ENCODE measurements around the gene COPS9.

The COPS9 gene

GRCh38 chr2:240124651-240125030 lies 11.5 kb downstream of the COPS9 start:
- in situ Hi-C loops (cut with MboI; ENCODE audit: low sequenced_read_pairs): loop anchor here (25.0 kb wide), 1 partner anchor 1762 kb away; no protein-coding TSS in a partner anchor

DNA sequence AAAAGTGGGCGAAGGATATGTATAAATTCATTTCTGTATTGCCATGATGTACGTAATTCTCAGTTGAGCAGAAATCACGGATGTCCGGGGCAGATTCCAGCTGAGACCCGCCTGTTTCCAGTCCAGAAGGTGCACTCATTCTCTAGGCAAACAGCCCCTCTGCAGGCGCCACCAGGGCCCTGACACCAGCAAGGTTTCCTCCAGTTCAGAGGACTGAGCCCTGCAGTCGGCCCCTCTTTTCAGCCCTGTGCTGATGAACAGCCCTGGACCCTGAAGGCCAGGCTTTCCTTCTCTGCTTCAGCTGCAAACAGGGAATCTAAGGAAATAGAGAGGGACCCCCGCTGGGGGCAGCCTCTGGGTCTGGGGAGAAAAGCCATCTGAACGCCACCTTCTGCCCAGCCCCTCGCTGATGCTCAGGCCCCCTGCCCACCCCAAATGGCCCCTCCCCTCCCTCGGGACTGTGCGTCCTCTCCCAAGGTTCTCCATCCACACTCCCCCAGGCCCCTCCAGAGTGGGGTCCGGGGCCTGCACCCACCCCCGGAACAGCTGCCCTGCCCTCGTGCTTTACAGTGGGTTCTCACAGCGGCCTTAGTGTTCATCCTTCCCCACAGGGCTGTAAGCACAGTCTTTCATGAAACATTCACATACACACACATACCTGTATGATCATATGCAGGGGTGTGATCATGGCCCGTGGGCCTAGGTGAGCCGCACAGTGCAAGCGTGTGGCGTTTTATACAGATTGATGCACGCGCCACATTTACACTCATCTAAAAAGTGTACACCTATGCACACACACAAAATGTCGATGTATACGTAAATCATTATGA lies 12.1 kb downstream of the COPS9 start:
- in situ Hi-C loops (cut with MboI; ENCODE audit: low sequenced_read_pairs): no loop called here

DNA sequence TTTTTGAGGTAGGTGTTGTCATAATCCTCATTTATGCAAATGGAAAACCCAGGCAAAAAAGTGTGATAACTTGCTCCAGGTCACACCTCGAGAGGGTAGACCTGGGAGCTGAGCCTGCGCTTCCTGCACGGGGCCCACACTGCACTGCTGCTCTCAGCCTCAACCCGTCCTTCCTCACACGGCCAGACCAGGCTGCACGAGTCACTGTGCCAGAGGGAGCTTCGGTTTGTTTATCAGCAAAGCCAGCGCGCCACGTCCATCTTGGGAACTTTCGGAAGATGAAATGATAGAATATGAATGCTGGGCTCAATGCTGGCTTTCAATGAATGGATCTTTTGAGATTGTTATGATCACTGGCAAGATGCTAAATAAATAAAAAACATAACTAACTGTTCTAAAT lies 14.4 kb downstream of the COPS9 start:
- in situ Hi-C loops (cut with MboI; ENCODE audit: low sequenced_read_pairs): no loop called here

GRCh38 chr2:240121190-240121589 lies 14.9 kb downstream of the COPS9 start:
- in situ Hi-C loops (cut with MboI; ENCODE audit: low sequenced_read_pairs): no loop called here

- in situ Hi-C loops (cut with MboI; ENCODE audit: low sequenced_read_pairs): no loop called here
These were observed 21.9 kb downstream of the COPS9 start for GRCh38 chr2:240114233-240114632.

DNA sequence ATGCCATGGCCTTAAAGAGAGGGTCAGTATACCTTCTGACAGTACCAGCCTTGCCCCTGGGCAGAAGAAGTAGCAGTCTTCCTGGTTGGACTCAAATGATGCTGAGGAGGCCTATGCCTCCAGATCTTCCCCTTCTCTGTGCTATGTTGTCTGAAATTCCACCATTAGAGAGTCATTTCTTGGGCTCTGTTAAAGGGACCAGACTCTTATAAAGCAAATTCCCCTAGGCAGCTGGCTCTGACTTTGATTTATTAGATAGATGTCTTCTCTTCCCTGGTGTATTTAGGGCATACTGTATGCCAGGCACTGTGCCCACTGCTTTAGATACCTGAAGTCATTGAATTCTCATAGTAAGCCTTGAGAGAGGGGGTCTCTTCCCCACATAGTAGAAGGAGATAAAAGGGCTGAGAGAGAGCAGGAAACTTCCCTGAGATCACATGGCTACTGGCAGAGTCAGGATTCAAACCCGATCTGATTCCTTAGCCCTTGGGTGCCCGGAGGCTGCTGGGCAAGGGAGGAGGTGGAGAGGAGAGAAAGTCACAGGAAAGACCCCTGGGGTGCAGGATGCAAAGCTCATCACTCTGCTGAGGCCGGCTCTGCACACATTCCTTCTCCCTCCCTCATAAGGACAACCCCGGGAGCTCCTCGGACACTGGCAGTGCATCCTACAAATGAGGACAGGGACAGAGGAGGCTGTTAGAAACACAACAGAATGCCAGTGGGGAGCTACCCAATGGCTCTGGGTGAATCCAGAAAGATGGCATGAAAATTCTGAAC lies 23.0 kb downstream of the COPS9 start:
- in situ Hi-C loops (cut with MboI; ENCODE audit: low sequenced_read_pairs): no loop called here

GRCh38 chr2:240111253-240111652 lies 24.9 kb downstream of the COPS9 start:
- in situ Hi-C loops (cut with MboI; ENCODE audit: low sequenced_read_pairs): no loop called here

GRCh38 chr2:240109386-240109785 lies 26.7 kb downstream of the COPS9 start:
- in situ Hi-C loops (cut with MboI; ENCODE audit: low sequenced_read_pairs): no loop called here

- in situ Hi-C loops (cut with MboI; ENCODE audit: low sequenced_read_pairs): no loop called here
These were observed 28.7 kb downstream of the COPS9 start for GRCh38 chr2:240107477-240107796.

GRCh38 chr2:240106765-240107476 lies 29.2 kb downstream of the COPS9 start:
- in situ Hi-C loops (cut with MboI; ENCODE audit: low sequenced_read_pairs): no loop called here

GRCh38 chr2:240105982-240106381 lies 30.1 kb downstream of the COPS9 start:
- in situ Hi-C loops (cut with MboI; ENCODE audit: low sequenced_read_pairs): no loop called here

DNA sequence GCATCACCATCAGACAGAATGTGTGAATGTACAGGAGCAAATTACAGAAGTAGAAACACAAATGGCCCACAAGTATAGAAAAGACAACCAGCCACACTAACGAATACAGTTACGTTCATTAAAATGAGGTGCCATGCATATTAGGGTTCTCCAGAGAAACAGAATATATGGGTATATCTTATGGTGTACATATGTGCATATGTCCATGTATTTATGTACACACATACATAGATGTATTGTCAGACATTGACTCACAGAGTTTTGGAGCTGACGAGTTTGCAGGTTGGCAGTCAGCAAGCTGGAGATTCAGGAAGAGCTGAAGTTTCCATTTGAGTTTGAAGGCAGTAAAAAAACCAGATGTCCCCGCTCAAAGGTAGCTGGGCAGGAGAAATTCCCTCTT lies 33.0 kb downstream of the COPS9 start:
- in situ Hi-C loops (cut with MboI; ENCODE audit: low sequenced_read_pairs): no loop called here

DNA sequence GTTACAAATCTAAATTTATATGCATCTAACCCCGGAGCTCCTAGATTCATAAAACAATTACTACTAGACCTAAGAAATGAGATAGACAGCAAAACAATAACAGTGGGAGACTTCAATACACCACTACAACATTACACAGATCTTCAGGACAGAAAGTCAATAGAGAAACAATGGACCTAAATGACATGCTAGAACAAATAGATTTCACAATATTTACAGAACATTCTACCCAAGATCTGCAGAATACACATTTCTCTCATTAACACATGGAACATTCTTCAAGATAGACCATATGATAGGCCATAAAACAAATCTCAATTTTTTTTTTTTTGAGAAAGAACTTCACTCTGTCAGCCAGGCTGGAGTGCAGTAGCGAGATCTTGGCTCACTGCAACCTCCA lies 37.8 kb downstream of the COPS9 start:
- in situ Hi-C loops (cut with MboI; ENCODE audit: low sequenced_read_pairs): no loop called here

DNA sequence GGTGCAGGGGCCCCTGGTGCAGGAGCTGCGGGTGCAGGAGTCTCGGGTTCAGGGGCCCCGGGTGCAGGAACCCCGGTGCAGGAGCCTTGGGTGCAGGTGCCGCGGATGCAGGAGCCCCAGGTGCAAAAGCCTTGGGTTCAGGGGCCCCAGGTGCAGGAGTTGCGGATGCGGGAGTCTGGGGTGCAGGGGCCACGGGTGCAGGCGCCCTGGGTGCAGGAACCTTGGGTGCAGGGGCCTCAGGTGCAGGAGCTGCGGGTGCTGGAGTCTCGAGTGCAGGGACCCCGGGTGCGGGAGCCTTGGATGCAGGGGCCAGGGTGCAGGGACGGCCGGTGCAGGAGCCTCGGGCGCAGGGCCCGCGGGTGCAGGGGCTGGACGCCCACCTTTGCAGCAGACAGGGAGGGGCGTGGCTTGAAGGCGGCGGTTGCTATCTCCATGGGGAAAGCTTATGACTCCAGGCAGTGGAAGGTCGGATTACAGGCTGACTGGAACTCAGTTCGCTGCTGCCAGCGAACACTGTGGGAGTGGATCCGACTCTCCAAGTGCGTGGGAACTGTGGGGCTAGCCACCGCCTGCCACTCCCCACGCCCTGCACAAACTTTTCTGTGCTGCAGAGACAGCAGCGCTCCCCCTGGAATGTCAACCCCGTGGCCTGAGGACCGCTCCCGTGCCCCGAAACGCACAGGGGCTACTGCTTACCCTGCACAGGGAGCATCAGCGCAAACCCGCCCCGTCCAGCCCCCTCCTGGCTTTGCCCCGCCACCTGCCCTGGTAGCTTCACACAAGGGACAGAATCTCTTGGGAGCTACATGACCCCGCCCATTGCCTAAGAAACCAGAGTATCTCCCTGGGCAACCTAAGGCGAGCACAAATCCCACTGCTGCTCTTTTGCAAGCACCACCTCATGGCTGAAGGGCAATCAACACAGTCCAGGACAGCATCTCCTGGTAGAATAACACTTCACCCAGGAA lies 40.3 kb downstream of the COPS9 start:
- in situ Hi-C loops (cut with MboI; ENCODE audit: low sequenced_read_pairs): no loop called here

DNA sequence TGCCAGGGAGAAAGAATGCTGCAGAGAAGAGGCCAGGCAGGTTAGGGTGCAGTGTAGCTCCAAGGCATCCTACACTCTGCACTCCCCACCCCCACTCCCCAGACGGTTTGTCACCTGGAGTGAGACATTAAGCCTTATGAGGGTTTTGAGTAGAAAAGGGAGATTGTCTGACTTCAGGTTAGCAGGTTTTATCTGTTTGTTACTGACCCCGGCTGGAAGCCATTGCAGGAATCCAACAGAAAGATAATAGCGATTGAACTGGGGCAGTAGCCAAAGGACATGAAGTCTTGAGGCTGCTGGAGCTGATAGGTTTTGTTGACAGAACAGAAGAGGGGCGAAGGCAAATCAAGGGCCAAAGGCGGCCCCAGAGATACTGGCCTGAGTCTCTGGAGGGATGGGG lies 46.8 kb downstream of the COPS9 start:
- in situ Hi-C loops (cut with MboI; ENCODE audit: low sequenced_read_pairs): no loop called here

- in situ Hi-C loops (cut with MboI; ENCODE audit: low sequenced_read_pairs): no loop called here
These were observed 49.5 kb downstream of the COPS9 start for GRCh38 chr2:240086563-240086962.

All from HL-60/S4 (cell line).